ELR (cell line): ENCODE measurements around the gene CERS5.
"Not testable (repeated sequence)": the region's sequence is repeated elsewhere in the genome, so short reads cannot be mapped to it uniquely, and the experiment has no call there.

Source experiments
- DNase-seq: peaks from one replicate; pipeline ENCODE4 v3.0.0-alpha.2; 2015; ENCODE audit warnings: low read depth

CERS5 gene

GRCh38 chr12:50103767-50104321 lies 63.3 kb downstream of the CERS5 start, which contains the start of gene GPD1:
Gene GPD1, plus strand, starts transcription at chr12:50104008. Its CDS starts 43 bp downstream, at chr12:50104051.
- peak; percentile 57 for DNase-seq

GRCh38 chr12:50103351-50103750 lies 63.8 kb downstream of the CERS5 start:
- DNase-seq = no peak

- no peak for DNase-seq
Measured at GRCh38 chr12:50102646-50103309, 64.4 kb downstream of the CERS5 start.

DNA sequence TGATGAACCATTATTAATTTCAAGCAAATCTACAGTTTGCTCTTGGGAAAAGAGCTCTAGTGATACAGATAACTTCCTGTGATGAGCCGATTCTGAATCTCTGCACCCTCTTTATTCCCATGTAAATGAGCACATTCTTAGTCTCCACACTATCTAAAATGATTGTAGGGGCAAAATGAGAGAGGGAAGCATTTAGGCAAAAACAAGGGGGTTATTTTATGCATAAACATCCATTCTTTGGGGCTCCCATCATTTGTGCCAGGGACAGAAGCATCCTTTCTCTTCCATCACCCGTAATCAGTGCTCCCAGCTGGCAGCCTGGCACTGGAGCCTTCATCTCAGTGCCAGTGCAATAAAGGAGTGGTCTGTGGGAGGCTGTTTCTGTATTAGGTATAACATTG lies 65.0 kb downstream of the CERS5 start:
- DNase-seq = no peak

GRCh38 chr12:50101663-50102062 lies 65.5 kb downstream of the CERS5 start:
- peak; percentile 73 for DNase-seq

GRCh38 chr12:50100561-50100960 lies 66.6 kb downstream of the CERS5 start:
- DNase-seq = no peak

DNA sequence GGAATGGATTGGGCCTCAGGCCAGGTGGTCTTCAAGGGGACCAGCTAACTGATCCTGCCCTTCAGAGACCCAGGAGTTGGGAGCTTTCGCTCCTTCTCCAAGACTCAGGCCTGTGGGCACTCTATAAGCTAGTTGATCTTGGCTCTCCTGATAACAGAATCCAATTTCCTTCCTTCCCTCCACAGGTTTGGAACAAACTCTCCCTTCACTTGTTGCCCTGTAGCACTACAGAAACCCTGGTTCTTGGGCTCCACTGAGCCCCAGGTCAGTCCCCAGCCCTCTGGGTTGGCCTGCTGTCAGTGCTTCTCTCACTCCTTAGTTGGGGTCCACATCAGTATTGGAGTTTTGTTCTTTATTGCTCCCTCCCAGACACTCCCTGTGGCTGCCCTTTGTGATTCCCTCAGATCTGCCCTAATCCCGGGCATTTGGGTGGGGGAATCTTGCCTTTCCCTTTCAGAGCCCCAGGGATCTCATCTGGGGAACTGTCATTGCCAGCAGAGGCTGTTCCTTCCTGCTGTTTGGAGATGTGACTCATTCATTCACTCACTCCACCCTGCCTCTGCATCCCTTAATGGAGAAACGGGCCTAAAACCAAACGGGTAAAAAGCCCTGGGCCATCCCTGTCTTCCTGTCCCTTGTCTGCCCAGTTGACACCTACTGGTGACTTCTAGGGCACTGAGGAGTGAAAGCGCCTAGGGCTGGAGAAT lies 67.7 kb downstream of the CERS5 start:
- peak; percentile 71 for DNase-seq

DNA sequence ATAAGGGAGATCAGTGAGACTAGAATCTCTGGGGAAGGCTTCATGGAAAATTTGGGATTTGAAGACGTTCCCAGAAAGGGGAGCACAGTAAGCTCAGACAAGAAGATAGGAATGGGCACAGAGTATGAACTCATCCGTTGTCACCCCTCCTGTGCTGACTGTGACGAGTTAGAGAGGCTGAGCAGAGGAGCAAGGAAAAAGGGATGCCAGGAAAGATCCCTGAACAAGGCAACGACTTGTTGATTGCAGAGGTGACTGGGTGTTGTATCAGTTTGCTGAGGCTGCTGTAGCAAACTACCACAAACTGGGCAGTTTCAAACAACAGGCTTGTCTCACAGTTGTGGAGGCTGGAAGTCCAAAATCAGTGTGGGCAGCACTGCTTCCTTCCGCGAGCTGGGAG lies 69.2 kb downstream of the CERS5 start:
- DNase-seq = no peak

- no peak for DNase-seq
Measured at GRCh38 chr12:50090391-50090790, 76.8 kb downstream of the CERS5 start.

GRCh38 chr12:50089730-50090129 lies 77.4 kb downstream of the CERS5 start:
- no peak for DNase-seq

- DNase-seq = peak; percentile 77
Measured at GRCh38 chr12:50088577-50089335, 78.4 kb downstream of the CERS5 start.

- peak; percentile 89 for DNase-seq
Measured at GRCh38 chr12:50087995-50088394, 79.2 kb downstream of the CERS5 start.

- no peak for DNase-seq
Measured at GRCh38 chr12:50087151-50087550, 80.0 kb downstream of the CERS5 start.

DNA sequence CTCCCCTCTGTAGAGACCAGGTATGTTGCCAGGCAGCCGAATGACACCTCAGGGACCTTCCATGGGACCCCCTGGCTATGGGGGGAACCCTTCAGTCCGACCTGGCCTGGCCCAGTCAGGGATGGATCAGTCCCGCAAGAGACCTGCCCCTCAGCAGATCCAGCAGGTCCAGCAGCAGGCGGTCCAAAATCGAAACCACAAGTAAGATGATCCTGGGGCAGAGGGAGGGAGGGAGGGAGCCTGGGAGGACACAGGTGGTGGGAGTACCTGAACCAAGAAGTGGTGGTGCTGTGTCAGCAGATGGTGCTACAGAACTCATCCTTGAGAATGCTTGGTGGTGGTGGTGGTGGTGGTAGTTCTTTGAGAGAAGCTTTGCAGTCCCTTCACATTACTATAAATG lies 81.0 kb downstream of the CERS5 start:
- DNase-seq = no peak

GRCh38 chr12:50085615-50086072 lies 81.5 kb downstream of the CERS5 start:
- DNase-seq = peak; percentile 21

DNA sequence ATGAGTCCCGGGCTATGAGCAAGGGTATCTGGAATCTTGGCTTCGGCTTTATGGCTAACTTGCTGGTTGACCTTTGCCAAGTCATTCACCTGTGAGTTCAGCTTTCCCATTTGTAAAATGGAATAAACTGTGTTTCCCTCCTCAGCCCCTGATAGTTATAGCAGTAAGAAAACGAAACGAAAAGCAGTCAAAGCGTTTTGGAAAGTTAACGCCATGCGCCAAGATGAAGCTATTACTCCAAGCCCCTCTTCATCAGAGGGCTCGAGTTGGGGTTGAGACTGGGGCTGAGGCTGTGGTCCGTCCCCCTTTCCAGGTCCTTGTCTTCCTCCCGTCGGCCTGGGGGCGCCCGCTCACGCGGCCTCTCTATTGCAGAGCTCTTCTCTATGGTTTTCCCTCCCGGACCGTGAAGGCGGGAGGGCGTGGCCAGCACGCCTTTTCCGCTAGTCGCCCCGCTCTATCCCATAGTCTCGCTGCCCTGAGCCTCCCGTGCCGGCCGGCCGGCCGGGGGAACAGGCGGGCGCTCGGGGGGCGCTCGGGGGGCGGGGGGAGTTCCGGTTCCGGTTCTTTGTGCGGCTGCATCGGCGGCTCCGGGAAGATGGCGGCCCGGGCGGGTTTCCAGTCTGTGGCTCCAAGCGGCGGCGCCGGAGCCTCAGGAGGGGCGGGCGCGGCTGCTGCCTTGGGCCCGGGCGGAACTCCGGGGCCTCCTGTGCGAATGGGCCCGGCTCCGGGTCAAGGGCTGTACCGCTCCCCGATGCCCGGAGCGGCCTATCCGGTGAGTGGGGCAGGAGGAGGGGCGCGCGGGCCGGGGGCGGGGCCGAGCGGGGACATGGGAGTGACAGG lies 82.2 kb downstream of the CERS5 start, which contains the start of gene SMARCD1:
TSS of gene SMARCD1 (plus strand) at position 568 of the 840 bp plus-strand sequence. CDS start at position 596, 28 bp downstream.
- DNase-seq = peak; percentile 94

DNA sequence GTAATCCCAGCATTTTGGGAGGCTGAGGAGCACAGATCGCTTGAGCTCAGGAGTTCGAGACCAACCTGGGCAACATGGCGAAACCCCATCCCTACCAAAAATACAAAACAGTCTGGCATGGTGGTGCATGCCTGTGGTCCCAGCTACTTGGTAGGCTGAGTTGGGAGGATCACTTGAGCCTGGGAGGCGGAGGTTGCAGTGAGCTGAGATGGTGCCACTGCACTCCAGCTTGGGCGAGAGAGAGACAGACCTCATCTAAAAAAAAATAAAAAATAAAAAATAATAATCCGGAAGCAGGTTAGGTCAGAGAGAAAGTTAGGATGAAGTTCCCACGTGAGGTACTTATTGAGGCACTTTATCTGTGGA lies 82.8 kb downstream of the CERS5 start:
- not testable (repeated sequence) for DNase-seq

DNA sequence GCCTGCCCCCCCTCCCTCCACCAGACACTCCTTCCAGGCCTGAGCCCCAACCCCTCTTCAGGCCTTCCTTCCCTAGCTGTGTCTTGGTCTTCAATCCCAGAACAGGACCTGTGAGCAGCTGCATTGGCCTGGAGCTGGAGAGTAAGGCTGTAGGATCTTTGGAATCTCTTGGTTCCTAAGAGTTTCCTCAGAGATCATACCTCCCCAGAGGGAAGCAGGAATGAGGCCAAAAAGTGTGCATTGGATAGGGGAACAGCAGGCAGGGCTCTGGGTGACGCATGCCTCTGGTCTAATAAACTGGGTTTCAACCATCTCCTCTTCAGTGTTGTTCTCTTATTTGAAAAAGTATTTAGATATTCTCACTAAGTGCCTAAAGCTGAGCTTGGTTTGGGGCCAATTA lies 83.9 kb downstream of the CERS5 start:
- no peak for DNase-seq

GRCh38 chr12:50082644-50083043 lies 84.5 kb downstream of the CERS5 start:
- DNase-seq = no peak

- DNase-seq = no peak
Measured at GRCh38 chr12:50081096-50081808, 85.9 kb downstream of the CERS5 start.

DNA sequence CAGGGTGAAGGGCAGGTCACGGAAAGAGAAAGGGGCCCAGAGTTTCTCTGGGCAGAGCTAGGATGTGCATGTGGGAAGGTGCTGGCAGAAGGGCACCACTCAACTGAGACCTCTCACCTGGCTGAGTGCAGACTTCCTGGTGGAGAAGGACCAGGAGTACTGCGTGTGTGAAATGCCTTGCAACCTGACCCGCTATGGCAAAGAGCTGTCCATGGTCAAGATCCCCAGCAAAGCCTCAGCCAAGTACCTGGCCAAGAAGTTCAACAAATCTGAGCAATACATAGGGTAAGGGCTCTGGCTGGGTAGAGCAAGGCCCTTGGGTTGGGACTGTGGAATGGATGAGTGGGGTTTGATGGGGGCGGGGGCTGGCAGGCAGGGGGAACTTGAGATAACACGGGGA lies 87.4 kb downstream of the CERS5 start:
- DNase-seq = no peak
